Bladder microvascular endothelial cell (primary cell): ENCODE data around the gene ZSWIM1. TPM values are rescaled to one million over a fixed set of nuclear protein-coding genes. Genes with fewer than 3 reads are reported as not detected.

Experiments
- total RNA-seq: library from RNA; depleted of rRNA; stranded (reverse); fragments of >200 nt; gene quantifications from 2 replicates; pipeline ENCODE4 v1.2.3, GENCODE V29; 2014

ZSWIM1 gene
- total RNA-seq: 1.9 and 4.0 TPM in 2 replicates

DNA sequence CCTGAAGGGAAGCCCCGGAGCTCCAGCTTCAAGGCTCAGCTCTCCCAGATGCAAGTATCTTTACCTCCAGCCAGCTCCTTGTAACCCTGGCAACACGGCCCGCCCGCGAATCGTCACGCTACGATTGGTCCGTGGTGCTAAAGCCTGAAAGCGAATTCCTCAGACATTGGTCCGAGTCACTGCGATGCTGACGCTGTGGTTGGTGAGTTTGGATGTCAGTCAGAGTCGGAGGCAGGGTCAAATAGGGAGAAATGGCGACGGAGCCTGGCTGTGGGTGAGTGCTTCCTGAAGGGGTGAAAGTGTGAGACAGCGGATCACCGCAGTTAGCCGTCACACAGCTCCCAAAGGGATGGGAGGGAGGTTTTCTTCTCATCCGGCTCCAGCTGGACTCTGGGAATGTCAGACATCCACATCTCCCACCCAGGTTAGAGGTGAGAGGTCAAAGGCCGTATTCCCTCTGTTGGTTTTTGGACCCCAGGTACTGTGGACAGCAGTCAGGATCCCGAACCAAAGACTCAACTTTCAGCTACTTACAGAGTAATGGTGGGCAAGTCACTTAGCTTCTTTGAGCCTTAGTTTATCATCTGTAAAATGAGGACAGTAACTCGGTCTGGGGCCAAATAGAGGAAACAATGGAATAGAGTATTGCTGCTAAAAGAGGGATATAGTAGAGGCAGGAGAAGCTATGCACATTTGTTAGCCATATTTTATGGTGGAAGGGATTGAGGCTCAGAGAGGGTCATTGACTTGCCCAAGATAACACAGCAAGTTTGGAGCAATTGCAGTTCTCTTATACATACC lies at the start of gene ZSWIM1:
Gene ZSWIM1 (plus strand): TSS at position 240 of the 801 bp plus-strand sequence. CDS start 1,366 bp downstream, outside the sequence.

GRCh38 chr20:45833030-45833882 lies 47.8 kb upstream of the ZSWIM1 start, which contains the start of gene SNX21:
Gene SNX21 (plus strand): TSS chr20:45833799. CDS start chr20:45833920, 121 bp downstream.

GRCh38 chr20:45857114-45857881 lies 23.7 kb upstream of the ZSWIM1 start, which contains the start of the genes ACOT8 and ZSWIM3:
Gene ACOT8 (minus strand): TSS chr20:45857392. CDS start chr20:45857315, 77 bp downstream.
Gene ZSWIM3 (plus strand): TSS chr20:45857614. CDS start chr20:45857826, 212 bp downstream.

DNA sequence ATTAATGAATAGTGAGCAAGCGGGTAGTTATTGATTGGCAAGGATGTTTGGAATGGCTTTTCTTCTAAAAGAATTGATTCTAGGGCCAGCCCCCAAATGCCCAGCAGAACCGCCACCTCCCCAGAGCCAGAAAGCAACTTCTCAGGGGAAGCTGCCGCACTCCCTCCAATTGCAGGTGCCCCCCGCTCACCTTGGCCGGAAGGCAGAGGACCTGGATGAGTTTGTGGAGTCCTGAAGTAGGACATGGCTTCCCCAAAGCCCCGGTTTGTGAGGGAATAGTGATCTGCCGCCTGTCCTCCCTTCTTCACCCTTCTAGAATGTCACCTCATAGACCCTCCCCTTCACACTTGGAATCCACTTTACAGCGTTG lies 6.3 kb downstream of the ZSWIM1 start, which contains the start of gene SPATA25:
Gene SPATA25 (minus strand): TSS at position 277 of the 370 bp plus-strand sequence. CDS start 32 bp downstream, at position 245.

DNA sequence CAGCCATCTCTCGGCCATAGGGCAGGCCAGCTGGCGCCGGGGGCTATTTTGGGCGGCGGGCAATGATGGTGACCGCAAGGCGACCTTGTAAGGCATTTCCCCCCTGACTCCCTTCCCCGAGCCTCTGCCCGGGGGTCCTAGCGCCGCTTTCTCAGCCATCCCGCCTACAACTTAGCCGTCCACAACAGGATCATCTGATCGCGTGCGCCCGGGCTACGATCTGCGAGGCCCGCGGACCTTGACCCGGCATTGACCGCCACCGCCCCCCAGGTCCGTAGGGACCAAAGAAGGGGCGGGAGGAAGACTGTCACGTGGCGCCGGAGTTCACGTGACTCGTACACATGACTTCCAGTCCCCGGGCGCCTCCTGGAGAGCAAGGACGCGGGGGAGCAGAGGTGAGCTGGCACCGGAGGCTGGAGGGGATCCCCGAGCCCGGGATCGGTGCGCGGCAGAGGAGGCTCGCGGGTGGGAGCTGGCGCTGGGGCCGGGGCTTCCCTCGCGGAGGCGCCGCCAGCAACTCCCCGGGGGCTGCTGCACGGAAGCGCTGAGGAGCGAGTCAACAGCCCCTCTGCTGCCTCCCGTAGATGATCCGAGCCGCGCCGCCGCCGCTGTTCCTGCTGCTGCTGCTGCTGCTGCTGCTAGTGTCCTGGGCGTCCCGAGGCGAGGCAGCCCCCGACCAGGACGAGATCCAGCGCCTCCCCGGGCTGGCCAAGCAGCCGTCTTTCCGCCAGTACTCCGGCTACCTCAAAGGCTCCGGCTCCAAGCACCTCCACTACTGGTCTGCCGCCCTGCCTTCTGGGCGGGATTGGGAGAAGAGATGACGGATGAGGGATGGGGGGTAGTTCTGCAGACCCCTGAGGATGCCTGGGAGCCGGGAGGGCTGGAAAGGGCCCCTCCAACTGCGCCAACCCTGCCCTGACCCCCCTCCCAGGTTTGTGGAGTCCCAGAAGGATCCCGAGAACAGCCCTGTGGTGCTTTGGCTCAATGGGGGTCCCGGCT lies 10.3 kb downstream of the ZSWIM1 start, which contains the start of the genes CTSA and NEURL2:
Gene CTSA (plus strand): TSS at position 351 of the 999 bp plus-strand sequence. CDS start 234 bp downstream, at position 585.
Gene NEURL2 (minus strand): TSS at position 224 of the 999 bp plus-strand sequence. CDS start 217 bp downstream, at position 7.

GRCh38 chr20:45911486-45912343 lies 30.7 kb downstream of the ZSWIM1 start, which contains the start of gene PLTP:
Gene PLTP (minus strand): TSS chr20:45912155. CDS start chr20:45911452, 703 bp downstream.

Other genes with a start within 250 kb of the ZSWIM1 start
- not detected in 2 replicates for gene WFDC9, start 249.9 kb upstream of the ZSWIM1 start, total RNA-seq
- gene WFDC11, start 211.0 kb upstream of the ZSWIM1 start, total RNA-seq: not detected in 2 replicates
- gene WFDC13, start 179.2 kb upstream of the ZSWIM1 start, total RNA-seq: not detected in 2 replicates
- not detected in 2 replicates for gene WFDC10B, start 176.2 kb upstream of the ZSWIM1 start, total RNA-seq
- gene SPINT4, start 158.9 kb upstream of the ZSWIM1 start, total RNA-seq: not detected in 2 replicates
- not detected in 2 replicates for gene WFDC3, start 89.3 kb upstream of the ZSWIM1 start, total RNA-seq
- gene DNTTIP1, start 89.3 kb upstream of the ZSWIM1 start, total RNA-seq: 12.7 and 13.6 TPM in 2 replicates
- 8.9 and 20.7 TPM in 2 replicates for gene UBE2C, start 68.6 kb upstream of the ZSWIM1 start, total RNA-seq
- gene TNNC2, start 53.9 kb upstream of the ZSWIM1 start, total RNA-seq: not detected in 2 replicates
- 10.2 and 13.4 TPM in 2 replicates for gene SNX21, start 47.4 kb upstream of the ZSWIM1 start, total RNA-seq
- gene ACOT8, start 23.8 kb upstream of the ZSWIM1 start, total RNA-seq: 26.4 and 32.9 TPM in 2 replicates
- gene ZSWIM3, start 23.6 kb upstream of the ZSWIM1 start, total RNA-seq: 6.0 and 9.9 TPM in 2 replicates
- 0.49 and 0.50 TPM in 2 replicates for gene SPATA25, start 6.4 kb downstream of the ZSWIM1 start, total RNA-seq
- 2.6 and 2.8 TPM in 2 replicates for gene NEURL2, start 10.0 kb downstream of the ZSWIM1 start, total RNA-seq
- gene CTSA, start 10.1 kb downstream of the ZSWIM1 start, total RNA-seq: 37.2 and 80.9 TPM in 2 replicates
- gene PLTP, start 30.9 kb downstream of the ZSWIM1 start, total RNA-seq: 3.4 and 6.7 TPM in 2 replicates
- 7.3 and 11.3 TPM in 2 replicates for gene PCIF1, start 53.5 kb downstream of the ZSWIM1 start, total RNA-seq
- 6.2 and 13.3 TPM in 2 replicates for gene ZNF335, start 91.0 kb downstream of the ZSWIM1 start, total RNA-seq
- gene MMP9, start 127.7 kb downstream of the ZSWIM1 start, total RNA-seq: 0.06 TPM in 1 of 2 replicates, not detected in the other
- gene SLC12A5, start 148.0 kb downstream of the ZSWIM1 start, total RNA-seq: 0.81 and 1.3 TPM in 2 replicates
- 7.6 and 13.4 TPM in 2 replicates for gene NCOA5, start 208.7 kb downstream of the ZSWIM1 start, total RNA-seq
- 10.1 and 31.1 TPM in 2 replicates for gene CD40, start 237.1 kb downstream of the ZSWIM1 start, total RNA-seq